ENCODE measurements around the gene POLG. TPM values are rescaled to one million over a fixed set of nuclear protein-coding genes. Genes with fewer than 3 reads are reported as not detected.

The POLG gene
- total RNA-seq, 2 donors from 2014 or later: 55.3 to 60.2 TPM

DNA sequence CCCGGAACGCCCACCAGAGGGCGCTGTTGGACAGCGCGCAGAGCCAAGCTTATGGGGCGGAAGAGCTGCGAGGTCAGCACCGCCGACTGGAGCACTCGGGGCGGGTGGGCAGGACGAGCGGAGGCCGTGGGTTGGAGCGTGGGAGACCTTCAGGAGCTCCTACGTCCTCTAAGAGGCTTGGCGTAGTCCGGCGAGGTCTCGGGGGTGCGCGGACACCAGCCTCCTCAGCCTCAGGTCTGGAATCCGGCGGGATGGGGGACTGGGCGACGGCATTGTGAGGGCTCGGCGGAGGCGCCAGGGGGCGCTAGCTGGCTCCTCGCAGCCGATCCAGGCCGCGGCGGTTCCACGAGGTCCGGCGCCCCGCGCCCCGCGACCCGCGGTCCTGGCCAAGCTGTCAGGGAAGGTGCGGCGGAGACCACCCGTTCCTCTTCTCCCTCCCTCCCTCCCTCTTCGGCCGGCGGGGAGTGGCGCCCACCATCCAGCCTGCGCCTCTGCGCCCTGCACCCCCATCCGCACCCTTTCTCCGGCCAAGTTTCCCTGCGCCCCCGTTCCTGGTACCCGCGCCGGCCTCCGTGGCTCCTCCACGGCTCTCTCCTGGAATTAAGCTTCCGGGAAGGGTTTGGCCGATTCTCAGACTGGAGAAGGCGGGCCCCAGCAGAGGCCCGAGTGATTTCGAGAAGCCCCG, 24.3 kb upstream of the POLG start:
- no peaks in the 10 kb centered on the region for H3K4me1 ChIP-seq (ENCODE audit: control insufficient read depth, insufficient read depth, low read length)
- H3K4me3 Mint-ChIP-seq: peak overlapping the region; percentile 54
- DNase-seq: peak; percentile 94
- TF ChIP-seq, protein P1, sequence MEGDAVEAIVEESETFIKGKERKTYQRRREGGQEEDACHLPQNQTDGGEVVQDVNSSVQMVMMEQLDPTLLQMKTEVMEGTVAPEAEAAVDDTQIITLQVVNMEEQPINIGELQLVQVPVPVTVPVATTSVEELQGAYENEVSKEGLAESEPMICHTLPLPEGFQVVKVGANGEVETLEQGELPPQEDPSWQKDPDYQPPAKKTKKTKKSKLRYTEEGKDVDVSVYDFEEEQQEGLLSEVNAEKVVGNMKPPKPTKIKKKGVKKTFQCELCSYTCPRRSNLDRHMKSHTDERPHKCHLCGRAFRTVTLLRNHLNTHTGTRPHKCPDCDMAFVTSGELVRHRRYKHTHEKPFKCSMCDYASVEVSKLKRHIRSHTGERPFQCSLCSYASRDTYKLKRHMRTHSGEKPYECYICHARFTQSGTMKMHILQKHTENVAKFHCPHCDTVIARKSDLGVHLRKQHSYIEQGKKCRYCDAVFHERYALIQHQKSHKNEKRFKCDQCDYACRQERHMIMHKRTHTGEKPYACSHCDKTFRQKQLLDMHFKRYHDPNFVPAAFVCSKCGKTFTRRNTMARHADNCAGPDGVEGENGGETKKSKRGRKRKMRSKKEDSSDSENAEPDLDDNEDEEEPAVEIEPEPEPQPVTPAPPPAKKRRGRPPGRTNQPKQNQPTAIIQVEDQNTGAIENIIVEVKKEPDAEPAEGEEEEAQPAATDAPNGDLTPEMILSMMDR (conservative IDR thresholded peaks at IDR 0.05): peak; percentile 97
- no peaks in the 10 kb centered on the region for H3K9me3 ChIP-seq (ENCODE audit: control insufficient read depth, low read length)
- no peaks in the 10 kb centered on the region for H3K9me3 Mint-ChIP-seq
- peaks cover 100% of the 10 kb centered on the region for H3K27me3 ChIP-seq (ENCODE audit: control insufficient read depth, insufficient read depth, low read length, poor library complexity, severe bottlenecking)
- H3K27me3 Mint-ChIP-seq (ENCODE audit: insufficient read depth): peaks cover 98% of the 10 kb centered on the region
- H3K36me3 Mint-ChIP-seq (ENCODE audit: low read depth): no peaks in the 10 kb centered on the region
- H3K36me3 ChIP-seq (ENCODE audit: control insufficient read depth, insufficient read depth, low read length): no peaks in the 10 kb centered on the region
- H3K27ac Mint-ChIP-seq: no peak overlapping the region
- H3K9ac ChIP-seq (ENCODE audit: extremely low read depth, low read length, poor library complexity, severe bottlenecking): no peak overlapping the region
- 7% methylated on average over 34 to 68 of the region's 68 CpGs for WGBS, 2 experiments (ENCODE audit: insufficient coverage in 1 of 2, insufficient read length in 1 of 2)
- H3K4me3 ChIP-seq (ENCODE audit: low read length): peak overlapping the region; percentile 56
- no peak overlapping the region for H3K27ac ChIP-seq (ENCODE audit: low read depth, low read length)
- peaks cover 1% of the 10 kb centered on the region for H3K4me1 Mint-ChIP-seq

DNA sequence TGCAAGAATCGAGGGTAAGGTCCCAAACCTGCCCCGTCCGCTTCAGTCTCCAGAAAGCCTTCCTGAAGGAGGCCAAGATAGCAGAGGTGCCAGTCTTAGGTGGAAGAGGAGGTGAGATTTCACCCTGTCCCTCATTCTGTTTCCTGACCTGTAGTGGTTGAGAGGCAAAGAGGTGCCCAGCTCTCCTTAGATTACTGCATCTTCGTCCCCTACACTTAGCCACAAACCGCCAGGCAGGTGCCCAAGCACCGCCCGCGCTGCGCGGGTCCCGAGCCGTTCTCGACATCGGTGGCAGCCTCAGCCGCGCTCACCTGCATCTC, 23.8 kb upstream of the POLG start:
- H3K9me3 Mint-ChIP-seq: no peaks in the 10 kb centered on the region
- 10 to 17% methylated on average over 13 to 16 of the region's 16 CpGs for WGBS, 2 experiments (ENCODE audit: insufficient coverage in 1 of 2, insufficient read length in 1 of 2)
- Histone ChIP-seq H3K9me3 (ENCODE audit: control insufficient read depth, low read length) (no peaks in the 10 kb centered on the region), H3K27me3 (ENCODE audit: control insufficient read depth, insufficient read depth, low read length, poor library complexity, severe bottlenecking) (peaks cover 100% of the 10 kb centered on the region), H3K36me3 (ENCODE audit: control insufficient read depth, insufficient read depth, low read length) (no peaks in the 10 kb centered on the region), H3K9ac (ENCODE audit: extremely low read depth, low read length, poor library complexity, severe bottlenecking) (no peak overlapping the region), H3K4me3 (ENCODE audit: low read length) (peak overlapping the region; percentile 56), H3K27ac (ENCODE audit: low read depth, low read length) (no peak overlapping the region), H3K4me1 (ENCODE audit: control insufficient read depth, insufficient read depth, low read length) (no peaks in the 10 kb centered on the region)
- peaks cover 1% of the 10 kb centered on the region for H3K4me1 Mint-ChIP-seq
- TF ChIP-seq, protein P1 (conservative IDR thresholded peaks at IDR 0.05): no peak
- H3K4me3 Mint-ChIP-seq: peak overlapping the region; percentile 54
- no peak for DNase-seq
- H3K27ac Mint-ChIP-seq: no peak overlapping the region
- H3K27me3 Mint-ChIP-seq (ENCODE audit: insufficient read depth): peaks cover 98% of the 10 kb centered on the region
- no peaks in the 10 kb centered on the region for H3K36me3 Mint-ChIP-seq (ENCODE audit: low read depth)

DNA sequence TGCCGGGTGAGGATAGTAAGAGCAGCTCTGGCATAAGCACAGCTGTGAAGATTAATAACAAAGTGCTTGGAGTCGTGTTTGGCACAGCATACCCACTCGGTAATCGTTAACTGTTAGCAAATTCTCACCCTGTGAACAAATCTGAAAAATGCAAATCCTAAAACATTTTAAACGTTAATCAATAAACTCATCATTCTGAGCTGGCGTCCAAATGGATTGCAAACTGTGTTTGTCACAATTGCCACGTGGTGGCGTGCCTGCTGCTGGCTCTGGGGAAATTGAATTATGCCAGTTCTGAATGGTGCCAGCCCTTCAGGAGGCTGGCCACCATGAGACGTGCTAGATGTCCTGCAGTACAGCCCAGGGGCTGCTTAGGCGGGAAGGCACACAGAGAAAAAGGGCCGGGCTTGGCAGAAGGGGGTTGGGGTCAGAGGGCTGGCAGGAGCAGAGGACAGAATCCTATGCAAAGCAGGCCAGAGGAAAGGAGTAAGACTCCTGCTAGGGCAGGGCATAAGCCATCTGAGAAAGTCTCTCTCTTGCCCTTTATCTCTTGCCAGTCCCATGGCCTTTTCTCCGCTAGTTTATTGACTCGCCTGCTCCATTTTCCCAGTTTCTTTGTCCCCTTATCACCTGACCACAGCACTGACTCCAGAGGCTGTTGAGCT, 22.1 kb upstream of the POLG start:
- Mint-ChIP-seq H3K9me3 (no peaks in the 10 kb centered on the region), H3K27me3 (ENCODE audit: insufficient read depth) (peaks cover 97% of the 10 kb centered on the region), H3K4me3 (no peak overlapping the region), H3K36me3 (ENCODE audit: low read depth) (no peaks in the 10 kb centered on the region), H3K27ac (no peak overlapping the region), H3K4me1 (peaks cover 1% of the 10 kb centered on the region)
- TF ChIP-seq, protein P1 (conservative IDR thresholded peaks at IDR 0.05): peak; percentile 63
- H3K4me1 ChIP-seq (ENCODE audit: control insufficient read depth, insufficient read depth, low read length): no peaks in the 10 kb centered on the region
- no peak overlapping the region for H3K4me3 ChIP-seq (ENCODE audit: low read length)
- H3K36me3 ChIP-seq (ENCODE audit: control insufficient read depth, insufficient read depth, low read length): no peaks in the 10 kb centered on the region
- WGBS, 2 experiments (ENCODE audit: insufficient coverage in 1 of 2, insufficient read length in 1 of 2): 37 to 39% methylated on average over 11 to 13 of the region's 13 CpGs
- H3K27me3 ChIP-seq (ENCODE audit: control insufficient read depth, insufficient read depth, low read length, poor library complexity, severe bottlenecking): peaks cover 96% of the 10 kb centered on the region
- DNase-seq: no peak
- H3K9ac ChIP-seq (ENCODE audit: extremely low read depth, low read length, poor library complexity, severe bottlenecking): no peak overlapping the region
- no peaks in the 10 kb centered on the region for H3K9me3 ChIP-seq (ENCODE audit: control insufficient read depth, low read length)
- no peak overlapping the region for H3K27ac ChIP-seq (ENCODE audit: low read depth, low read length)
